ENCODE data around the gene RRM1. TPM values are rescaled to one million over a fixed set of nuclear protein-coding genes. Genes with fewer than 3 reads are reported as not detected.

The RRM1 gene
- total and polyA plus RNA-seq, 2 of the 13 experiments (the other 11 are each of a cell fraction or from before 2014, with no cell fraction given): 17.3 to 108 TPM

DNA sequence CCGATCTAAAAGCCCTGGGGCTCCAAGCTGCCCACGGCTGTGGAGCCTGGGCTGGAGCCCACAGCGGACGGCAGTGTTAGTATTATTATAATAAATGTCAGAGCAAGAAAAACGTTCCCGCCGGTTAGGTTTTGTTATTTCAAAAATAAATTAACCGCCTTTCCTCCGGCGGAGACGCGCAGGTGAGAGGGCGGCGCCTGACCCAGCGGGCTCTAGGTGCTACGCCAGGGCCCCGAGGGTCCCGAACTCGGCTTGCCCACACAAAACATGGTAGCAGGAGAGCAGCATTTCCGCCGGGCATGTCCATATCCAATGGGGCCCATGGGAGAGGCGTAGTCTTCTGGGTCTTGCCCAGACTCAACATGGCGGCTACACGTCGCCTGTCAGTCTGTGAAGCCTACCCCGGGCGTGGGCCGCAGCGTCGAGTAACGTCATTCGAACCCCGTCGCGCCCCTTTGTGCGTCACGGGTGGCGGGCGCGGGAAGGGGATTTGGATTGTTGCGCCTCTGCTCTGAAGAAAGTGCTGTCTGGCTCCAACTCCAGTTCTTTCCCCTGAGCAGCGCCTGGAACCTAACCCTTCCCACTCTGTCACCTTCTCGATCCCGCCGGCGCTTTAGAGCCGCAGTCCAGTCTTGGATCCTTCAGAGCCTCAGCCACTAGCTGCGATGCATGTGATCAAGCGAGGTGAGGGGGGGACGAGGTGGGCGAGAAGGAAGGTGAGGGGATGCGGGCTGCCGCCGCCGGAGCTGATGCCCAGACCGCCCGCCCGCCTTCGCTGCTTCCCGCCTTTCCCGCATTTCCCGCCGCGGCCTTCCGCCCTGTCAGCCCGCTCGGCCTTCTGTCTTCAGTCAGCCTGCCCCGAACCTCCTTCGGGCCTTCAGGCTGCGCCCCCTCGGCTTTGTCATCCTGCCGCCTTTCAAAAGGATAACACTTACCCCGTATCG is at the start of gene RRM1 (continued):
- TF ChIP-seq, protein P1, sequence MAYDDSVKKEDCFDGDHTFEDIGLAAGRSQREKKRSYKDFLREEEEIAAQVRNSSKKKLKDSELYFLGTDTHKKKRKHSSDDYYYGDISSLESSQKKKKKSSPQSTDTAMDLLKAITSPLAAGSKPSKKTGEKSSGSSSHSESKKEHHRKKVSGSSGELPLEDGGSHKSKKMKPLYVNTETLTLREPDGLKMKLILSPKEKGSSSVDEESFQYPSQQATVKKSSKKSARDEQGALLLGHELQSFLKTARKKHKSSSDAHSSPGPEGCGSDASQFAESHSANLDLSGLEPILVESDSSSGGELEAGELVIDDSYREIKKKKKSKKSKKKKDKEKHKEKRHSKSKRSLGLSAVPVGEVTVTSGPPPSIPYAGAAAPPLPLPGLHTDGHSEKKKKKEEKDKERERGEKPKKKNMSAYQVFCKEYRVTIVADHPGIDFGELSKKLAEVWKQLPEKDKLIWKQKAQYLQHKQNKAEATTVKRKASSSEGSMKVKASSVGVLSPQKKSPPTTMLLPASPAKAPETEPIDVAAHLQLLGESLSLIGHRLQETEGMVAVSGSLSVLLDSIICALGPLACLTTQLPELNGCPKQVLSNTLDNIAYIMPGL (CRISPR knock-in tag; IDR thresholded peaks at IDR 0.05; ENCODE audit: borderline replicate concordance in 1 of 2, low read depth in 1 of 2): peak; percentile 65 to 78; a peak in 3 of 4 replicates
- TF ChIP-seq, protein P2, sequence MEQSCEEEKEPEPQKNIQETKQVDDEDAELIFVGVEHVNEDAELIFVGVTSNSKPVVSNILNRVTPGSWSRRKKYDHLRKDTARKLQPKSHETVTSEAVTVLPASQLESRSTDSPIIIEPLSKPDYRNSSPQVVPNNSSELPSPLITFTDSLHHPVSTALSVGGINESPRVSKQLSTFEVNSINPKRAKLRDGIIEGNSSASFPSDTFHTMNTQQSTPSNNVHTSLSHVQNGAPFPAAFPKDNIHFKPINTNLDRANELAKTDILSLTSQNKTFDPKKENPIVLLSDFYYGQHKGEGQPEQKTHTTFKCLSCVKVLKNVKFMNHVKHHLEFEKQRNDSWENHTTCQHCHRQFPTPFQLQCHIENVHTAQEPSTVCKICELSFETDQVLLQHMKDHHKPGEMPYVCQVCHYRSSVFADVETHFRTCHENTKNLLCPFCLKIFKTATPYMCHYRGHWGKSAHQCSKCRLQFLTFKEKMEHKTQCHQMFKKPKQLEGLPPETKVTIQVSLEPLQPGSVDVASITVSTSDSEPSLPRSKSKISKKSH (CRISPR knock-in tag; IDR thresholded peaks at IDR 0.05; ENCODE audit: borderline replicate concordance): peak; percentile 43; the same call in 1 of the 2 replicates
- TF ChIP-seq EED (CRISPR knock-in tag; IDR thresholded peaks at IDR 0.05): no peak

DNA sequence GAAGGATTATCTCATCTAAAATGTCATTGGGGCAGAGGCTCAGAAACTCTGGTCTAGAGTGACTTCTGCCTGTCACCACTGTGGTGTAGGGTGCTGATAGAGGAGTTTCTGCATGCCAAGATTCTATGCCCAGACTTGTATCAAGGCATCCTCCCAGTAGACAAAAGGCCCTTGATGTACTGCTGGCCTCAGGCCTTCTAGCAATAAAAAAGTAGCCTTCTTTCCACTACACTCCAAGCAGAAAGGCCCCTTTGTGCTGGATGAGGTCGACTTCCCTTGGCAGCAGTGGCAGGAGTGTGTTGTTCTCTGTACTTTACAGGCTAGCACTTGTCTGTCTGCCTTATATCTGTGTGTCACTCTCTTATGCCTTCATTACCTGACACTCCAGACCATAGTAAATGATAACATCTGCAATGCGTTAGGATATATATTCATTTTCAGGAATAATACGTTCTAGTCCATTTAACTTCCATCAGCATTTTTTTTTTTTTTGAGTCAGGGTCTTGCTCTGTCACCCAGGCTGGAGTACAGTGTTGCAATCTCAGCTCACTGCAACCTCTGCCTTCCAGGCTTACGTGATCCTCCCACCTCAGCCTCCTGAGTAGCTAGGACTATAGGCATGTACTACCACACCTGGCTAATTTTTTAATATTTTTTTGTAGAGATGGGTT is 49.5 kb upstream of the RRM1 start:
- DNase-seq (ENCODE audit: low spot score) (peak; percentile 33), ATAC-seq (peak; percentile 48), FAIRE-seq (no peak)
- TF ChIP-seq, protein P3, sequence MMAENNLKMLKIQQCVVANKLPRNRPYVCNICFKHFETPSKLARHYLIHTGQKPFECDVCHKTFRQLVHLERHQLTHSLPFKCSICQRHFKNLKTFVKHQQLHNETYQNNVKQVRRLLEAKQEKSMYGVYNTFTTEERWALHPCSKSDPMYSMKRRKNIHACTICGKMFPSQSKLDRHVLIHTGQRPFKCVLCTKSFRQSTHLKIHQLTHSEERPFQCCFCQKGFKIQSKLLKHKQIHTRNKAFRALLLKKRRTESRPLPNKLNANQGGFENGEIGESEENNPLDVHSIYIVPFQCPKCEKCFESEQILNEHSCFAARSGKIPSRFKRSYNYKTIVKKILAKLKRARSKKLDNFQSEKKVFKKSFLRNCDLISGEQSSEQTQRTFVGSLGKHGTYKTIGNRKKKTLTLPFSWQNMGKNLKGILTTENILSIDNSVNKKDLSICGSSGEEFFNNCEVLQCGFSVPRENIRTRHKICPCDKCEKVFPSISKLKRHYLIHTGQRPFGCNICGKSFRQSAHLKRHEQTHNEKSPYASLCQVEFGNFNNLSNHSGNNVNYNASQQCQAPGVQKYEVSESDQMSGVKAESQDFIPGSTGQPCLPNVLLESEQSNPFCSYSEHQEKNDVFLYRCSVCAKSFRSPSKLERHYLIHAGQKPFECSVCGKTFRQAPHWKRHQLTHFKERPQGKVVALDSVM (CRISPR knock-in tag; IDR thresholded peaks at IDR 0.05): peak; percentile 69; the same call in 1 of the 2 replicates
- TF ChIP-seq HDAC2 (CRISPR knock-in tag; IDR thresholded peaks at IDR 0.05) (no peak), MAFK (conservative IDR thresholded peaks at IDR 0.05 in 1 of 2, IDR thresholded peaks at IDR 0.05 in 1 of 2; ENCODE audit: low read length in 2 of 2) (peak in 1 of 2 experiments; percentile 64; a peak in 2 of 4 replicates), MAFF (IDR thresholded peaks at IDR 0.05; ENCODE audit: low read depth, low read length) (peak; percentile 24)
- no TSS peak for BruUV-seq (replicated peaks)
- ChIA-PET CTCF (ENCODE audit: low intra/inter-chr PET ratio, low total read pairs) (no interaction called here), POLR2A (interaction anchor here (2.2 kb wide), 1 partner anchor 190 kb away, joined by 6 read pairs; the partner anchor contains the start of gene STIM1)
- H3K4me2 ChIP-seq (ENCODE audit: low read depth, low read length): no peak overlapping the region
- H3K27ac ChIP-seq (ENCODE audit: extremely low read length, insufficient read depth, low read length): peak overlapping the region; percentile 36
- H3K9ac ChIP-seq (ENCODE audit: insufficient read depth, low read depth, low read length): no peak overlapping the region
- no peaks in the 10 kb centered on the region for H3K79me2 ChIP-seq (ENCODE audit: insufficient read depth, low read length)
- in situ Hi-C loops (cut with HindIII; ENCODE audit: extremely low pct_ligation_motif_present, low pct_unique_long_range_greater_than_20kb) (no loop called here), intact Hi-C loops (cut with micrococcal nuclease; ENCODE audit: unreplicated experiment) (loop anchor here (2.0 kb wide), 1 partner anchor 16 kb away; no protein-coding TSS in a partner anchor)
- peaks cover 0 to 4% of the 10 kb centered on the region in 2 experiments; a peak in 3 of 5 replicates for H3K36me3 ChIP-seq (replicated peaks in 1 of 2; ENCODE audit: control insufficient read depth in 1 of 2, insufficient read depth in 2 of 2, low read length in 2 of 2)
- peaks cover 40% of the 10 kb centered on the region for H3K4me1 ChIP-seq (ENCODE audit: insufficient read depth, low read length)
- H2AFZ ChIP-seq (ENCODE audit: low read length): no peak overlapping the region
- H4K20me1 ChIP-seq (ENCODE audit: insufficient read depth, low read length): 0 out of 2 replicates have a peak, but pooled peaks cover 5% of the 10 kb centered on the region
- WGBS (ENCODE audit: low lambda C conversion rate): 46% methylated on average over 4 of the region's 4 CpGs
- no peaks in the 10 kb centered on the region for H3K27me3 ChIP-seq (ENCODE audit: control insufficient read depth in 1 of 2, insufficient read depth in 2 of 2, low read length in 2 of 2)
- no peak overlapping the region for H3K4me3 ChIP-seq (replicated peaks in 1 of 3; ENCODE audit: insufficient read depth in 1 of 3, low read depth in 2 of 3, low read length in 3 of 3)
- no peaks in the 10 kb centered on the region for H3K9me3 ChIP-seq (ENCODE audit: low read length)

Measured in HepG2 (cell line).